HepG2 (cell line): ENCODE measurements around the gene NFYC. TPM values are rescaled to one million over a fixed set of nuclear protein-coding genes. Genes with fewer than 3 reads are reported as not detected.

Experiments
- ATF7-NPFF ChIP-seq: sonication (generic); formaldehyde crosslinking; IDR thresholded peaks from 2 replicates; pipeline ENCODE4 v1.8.1; 2023; ENCODE audit warnings: mild to moderate bottlenecking, low read depth, missing genetic modification reagents, moderate library complexity
- BCL6 ChIP-seq: IDR thresholded peaks from 2 replicates; pipeline ENCODE4 v1.6.1; 2016; ENCODE audit warnings: missing genetic modification reagents, missing compliant biosample characterization
- CREM ChIP-seq, 2 experiments: sonication (generic) in 1 of 2; formaldehyde crosslinking in 1 of 2; IDR thresholded peaks; 2 replicates each; pipeline versions ENCODE4 v1.4.0 to v1.6.1; 2016 to 2020; ENCODE audit warnings: antibody characterized with exemption in 1 of 2, mild to moderate bottlenecking in 1 of 2, missing genetic modification reagents in 1 of 2
- ELF1 ChIP-seq: sonication (generic); formaldehyde crosslinking; IDR thresholded peaks from 2 replicates; pipeline ENCODE4 v1.4.0; 2020; ENCODE audit warnings: missing genetic modification reagents
- ETS1 ChIP-seq: sonication (generic); formaldehyde crosslinking; IDR thresholded peaks from 2 replicates; pipeline ENCODE4 v1.4.0; 2020; ENCODE audit warnings: missing genetic modification reagents
- HNRNPH1 ChIP-seq: fragments of 200-400 bp; formaldehyde crosslinking; optimal IDR thresholded peaks from 2 replicates; pipeline ENCODE3; 2017; ENCODE audit warnings: mild to moderate bottlenecking, low read depth, low read length
- KAT7 ChIP-seq: IDR thresholded peaks from 2 replicates; pipeline ENCODE4 v1.6.1; 2018; ENCODE audit warnings: borderline replicate concordance, missing compliant biosample characterization
- KAT8 ChIP-seq: IDR thresholded peaks from 2 replicates; pipeline ENCODE4 v1.6.1; 2016; ENCODE audit warnings: missing genetic modification reagents, missing compliant biosample characterization
- MIER3 ChIP-seq: IDR thresholded peaks from 2 replicates; pipeline ENCODE4 v1.6.1; 2016; ENCODE audit warnings: missing compliant biosample characterization, borderline replicate concordance
- MLX ChIP-seq: IDR thresholded peaks from 2 replicates; pipeline ENCODE4 v1.6.1; 2016
- MLXIP ChIP-seq: sonication (generic); formaldehyde crosslinking; IDR thresholded peaks from 2 replicates; pipeline ENCODE4 v1.9.0; 2021; ENCODE audit warnings: missing genetic modification reagents, borderline replicate concordance
- NAIF1 ChIP-seq: sonication (generic); formaldehyde crosslinking; IDR thresholded peaks from 2 replicates; pipeline ENCODE4 v1.5.0; 2020; ENCODE audit warnings: mild to moderate bottlenecking, missing genetic modification reagents, borderline replicate concordance
- PRDM10 ChIP-seq: sonication (generic); formaldehyde crosslinking; IDR thresholded peaks from 2 replicates; pipeline ENCODE4 v1.4.0; 2020; ENCODE audit warnings: low read depth, missing genetic modification reagents
- PRPF4 ChIP-seq: fragments of 200-400 bp; formaldehyde crosslinking; IDR thresholded peaks from 2 replicates; pipeline ENCODE4 v1.6.1; 2016; ENCODE audit warnings: low read length, low read depth; ENCODE audit not compliant: poor library complexity, severe bottlenecking
- RFXAP ChIP-seq: sonication (generic); formaldehyde crosslinking; IDR thresholded peaks from 2 replicates; pipeline ENCODE4 v1.4.0; 2020; ENCODE audit warnings: missing genetic modification reagents, borderline replicate concordance
- ZNF335 ChIP-seq: sonication (generic); formaldehyde crosslinking; IDR thresholded peaks from 2 replicates; pipeline ENCODE4 v1.4.0; 2020; ENCODE audit warnings: missing genetic modification reagents
- ZNF569 ChIP-seq: sonication (generic); formaldehyde crosslinking; IDR thresholded peaks from 2 replicates; pipeline ENCODE4 v1.5.0; 2020; ENCODE audit warnings: mild to moderate bottlenecking, missing genetic modification reagents, moderate library complexity, borderline replicate concordance
- ZNF737 ChIP-seq: sonication (generic); formaldehyde crosslinking; IDR thresholded peaks from 2 replicates; pipeline ENCODE4 v1.5.0; 2020; ENCODE audit warnings: missing genetic modification reagents, mild to moderate bottlenecking, borderline replicate concordance
- ZSCAN5A ChIP-seq: sonication (generic); formaldehyde crosslinking; IDR thresholded peaks from 2 replicates; pipeline ENCODE4 v1.8.0; 2022; ENCODE audit warnings: mild to moderate bottlenecking, missing genetic modification reagents, borderline replicate concordance
- polyA plus RNA-seq, 8 experiments: library from polyadenylated mRNA; depleted of rRNA in 3 of 8; stranded (reverse) in 7 of 8; unstranded in 1 of 8; fragments of >200 nt; fragmentation: Illumina TruSeq in 4 of 8; extraction: Trizol in 4 of 8; gene quantifications; 2 replicates each; pipeline versions ENCODE4 v1.2.1 to v1.2.3, GENCODE V29; 2011 to 2016; ENCODE audit warnings: low read depth in 4 of 8, missing spikeins in 1 of 8, mixed read lengths in 1 of 8; ENCODE audit not compliant: insufficient read depth in 1 of 8
- total RNA-seq, 5 experiments: library from RNA; depleted of rRNA; stranded (reverse); fragments of >200 nt; fragmentation: Illumina TruSeq; extraction: Trizol; gene quantifications; 2 replicates each; pipeline ENCODE4 v1.2.3, GENCODE V29; 2016; ENCODE audit warnings: low read depth in 1 of 5

NFYC gene
- total and polyA plus RNA-seq, 2 of the 13 experiments (the other 11 are each of a cell fraction or from before 2014, with no cell fraction given), result 33.9 to 73.7 TPM

- TF ChIP-seq ZSCAN5A (CRISPR knock-in tag) (no peak), BCL6 (peak; percentile 20; the same call in 1 of the 2 replicates), KAT8 (no peak), MIER3 (CRISPR knock-in tag) (no peak), NAIF1 (CRISPR knock-in tag) (no peak), ATF7-NPFF (CRISPR knock-in tag) (no peak), ETS1 (CRISPR knock-in tag) (no peak), ZNF737 (no peak), ZNF335 (CRISPR knock-in tag) (no peak), RFXAP (CRISPR knock-in tag) (no peak), MLX (CRISPR knock-in tag) (no peak), ZNF569 (CRISPR knock-in tag) (no peak), PRPF4 (no peak), CREM (IDR thresholded peaks at IDR 0.05) (no peak), CREM (CRISPR knock-in tag; IDR thresholded peaks at IDR 0.05) (no peak), MLXIP (no peak), HNRNPH1 (no peak), PRDM10 (no peak), KAT7 (CRISPR knock-in tag) (no peak), ELF1 (CRISPR knock-in tag) (no peak)
Observed at GRCh38 chr1:40749817-40750216, 58.3 kb downstream of the NFYC start (continued).
